K562 (cell line): ENCODE measurements around the gene SOX8.

Source experiments
- EZH2 ChIP-seq: IDR thresholded peaks from 2 replicates; pipeline ENCODE4 v1.6.1; 2012; ENCODE audit warnings: low read depth, mild to moderate bottlenecking, inconsistent platforms, low read length, borderline replicate concordance
- FOXK2 ChIP-seq, 2 experiments: fragments of 450-650 bp; IDR thresholded peaks in 1 of 2; conservative IDR thresholded peaks in 1 of 2; 2 replicates each; pipeline ENCODE4 v1.6.1; 2016; ENCODE audit warnings: low read depth in 2 of 2, mild to moderate bottlenecking in 1 of 2
- SMC3 ChIP-seq: conservative IDR thresholded peaks from 2 replicates; pipeline ENCODE4 v1.6.1; 2011; ENCODE audit warnings: low read depth, low read length, improper control_type of control experiment; ENCODE audit not compliant: insufficient read depth
- TF ChIP-seq, protein P1 (sequence below), 3 experiments: IDR thresholded peaks in 2 of 3; conservative IDR thresholded peaks in 1 of 3; 2 replicates each; pipeline ENCODE4 v1.5.1; 2011 to 2012; ENCODE audit warnings: low read length in 3 of 3, mild to moderate bottlenecking in 3 of 3, control low read depth in 2 of 3, improper control_type of control experiment in 1 of 3, inconsistent platforms in 1 of 3, low read depth in 1 of 3, mixed read lengths in 1 of 3, moderate library complexity in 1 of 3; ENCODE audit not compliant: insufficient read depth in 2 of 3

GRCh38 chr16:978403-978802, 3.2 kb upstream of the SOX8 start:
- no peak for TF ChIP-seq FOXK2 (conservative IDR thresholded peaks at IDR 0.05 in 1 of 2, IDR thresholded peaks at IDR 0.05 in 1 of 2; ENCODE audit: low read depth in 2 of 2)
- TF ChIP-seq EZH2: no peak
- TF ChIP-seq SMC3: no peak
- TF ChIP-seq, protein P1, sequence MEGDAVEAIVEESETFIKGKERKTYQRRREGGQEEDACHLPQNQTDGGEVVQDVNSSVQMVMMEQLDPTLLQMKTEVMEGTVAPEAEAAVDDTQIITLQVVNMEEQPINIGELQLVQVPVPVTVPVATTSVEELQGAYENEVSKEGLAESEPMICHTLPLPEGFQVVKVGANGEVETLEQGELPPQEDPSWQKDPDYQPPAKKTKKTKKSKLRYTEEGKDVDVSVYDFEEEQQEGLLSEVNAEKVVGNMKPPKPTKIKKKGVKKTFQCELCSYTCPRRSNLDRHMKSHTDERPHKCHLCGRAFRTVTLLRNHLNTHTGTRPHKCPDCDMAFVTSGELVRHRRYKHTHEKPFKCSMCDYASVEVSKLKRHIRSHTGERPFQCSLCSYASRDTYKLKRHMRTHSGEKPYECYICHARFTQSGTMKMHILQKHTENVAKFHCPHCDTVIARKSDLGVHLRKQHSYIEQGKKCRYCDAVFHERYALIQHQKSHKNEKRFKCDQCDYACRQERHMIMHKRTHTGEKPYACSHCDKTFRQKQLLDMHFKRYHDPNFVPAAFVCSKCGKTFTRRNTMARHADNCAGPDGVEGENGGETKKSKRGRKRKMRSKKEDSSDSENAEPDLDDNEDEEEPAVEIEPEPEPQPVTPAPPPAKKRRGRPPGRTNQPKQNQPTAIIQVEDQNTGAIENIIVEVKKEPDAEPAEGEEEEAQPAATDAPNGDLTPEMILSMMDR (IDR thresholded peaks at IDR 0.05 in 2 of 3, conservative IDR thresholded peaks at IDR 0.05 in 1 of 3; ENCODE audit: insufficient read depth in 2 of 3, low read depth in 1 of 3, low read length in 3 of 3): no peak
